ENCODE measurements around the gene RPLP2. TPM values are rescaled to one million over a fixed set of nuclear protein-coding genes. Genes with fewer than 3 reads are reported as not detected.

Gene RPLP2
- total RNA-seq, 1 experiment from 2014 or later: 1,270 TPM

- no peak overlapping the region for H3K4me2 ChIP-seq
- H3K9me3 ChIP-seq (ENCODE audit: insufficient read depth, low read depth): no peaks in the 10 kb centered on the region
- no peak overlapping the region for H3K4me3 ChIP-seq
- intact Hi-C loops (cut with micrococcal nuclease; ENCODE audit: unreplicated experiment): no loop called here
- CTCF ChIA-PET: no interaction called here
- no peaks in the 10 kb centered on the region for H3K9me2 ChIP-seq (ENCODE audit: insufficient read depth)
- no peaks in the 10 kb centered on the region for H3K36me3 ChIP-seq (ENCODE audit: low read depth)
- DNase-seq: no peak
- H3K79me2 ChIP-seq (ENCODE audit: low read depth): peaks cover 21% of the 10 kb centered on the region
- H3K27ac ChIP-seq: no peak overlapping the region
- POLR2A ChIA-PET (ENCODE audit: unreplicated experiment): no interaction called here
- H3K4me1 ChIP-seq (replicated peaks; ENCODE audit: insufficient read depth): peaks cover 21% of the 10 kb centered on the region
- no peaks in the 10 kb centered on the region for H3K27me3 ChIP-seq (ENCODE audit: insufficient read depth, low read depth)
- BruUV-seq (replicated peaks): no TSS peak
- TF ChIP-seq EZH2 (IDR thresholded peaks at IDR 0.05; ENCODE audit: low read depth): no peak
- no peak for TF ChIP-seq CTCF (conservative IDR thresholded peaks at IDR 0.05)
- H3F3A ChIP-seq (ENCODE audit: insufficient read depth, low read depth): peaks cover 21% of the 10 kb centered on the region; the same call in 1 of the 2 replicates
- H4K20me1 ChIP-seq (ENCODE audit: insufficient read depth): peaks cover 18% of the 10 kb centered on the region
- no peak overlapping the region for H2AFZ ChIP-seq
Observed at GRCh38 chr11:839280-839623, 29.5 kb downstream of the RPLP2 start.

GRCh38 chr11:839875-840617, 30.3 kb downstream of the RPLP2 start:
- no peak for DNase-seq
- Histone ChIP-seq H3K36me3 (ENCODE audit: low read depth) (no peaks in the 10 kb centered on the region), H3K4me2 (peak overlapping the region; percentile 83; the same call in 1 of the 2 replicates), H3K4me3 (no peak overlapping the region; the same call in 1 of the 2 replicates), H3K9me2 (ENCODE audit: insufficient read depth) (no peaks in the 10 kb centered on the region), H3F3A (ENCODE audit: insufficient read depth, low read depth) (peaks cover 14% of the 10 kb centered on the region; the same call in 1 of the 2 replicates), H2AFZ (no peak overlapping the region), H3K4me1 (replicated peaks; ENCODE audit: insufficient read depth) (peaks cover 21% of the 10 kb centered on the region), H3K27me3 (ENCODE audit: insufficient read depth, low read depth) (no peaks in the 10 kb centered on the region), H3K9me3 (ENCODE audit: insufficient read depth, low read depth) (no peaks in the 10 kb centered on the region), H3K27ac (no peak overlapping the region), H3K79me2 (ENCODE audit: low read depth) (peaks cover 20% of the 10 kb centered on the region), H4K20me1 (ENCODE audit: insufficient read depth) (peaks cover 18% of the 10 kb centered on the region)
- BruUV-seq (replicated peaks): no TSS peak
- ChIA-PET POLR2A (ENCODE audit: unreplicated experiment) (interaction anchor here (0.5 kb wide), 1 partner anchor 32 kb away, joined by 4 read pairs; no protein-coding TSS in a partner anchor), CTCF (no interaction called here)
- TF ChIP-seq EZH2 (IDR thresholded peaks at IDR 0.05; ENCODE audit: low read depth): no peak
- TF ChIP-seq CTCF (conservative IDR thresholded peaks at IDR 0.05): peak; percentile 34; the same call in 1 of the 2 replicates
- intact Hi-C loops (cut with micrococcal nuclease; ENCODE audit: unreplicated experiment): loop anchor here (5.0 kb wide), 1 partner anchor 33 kb away; the partner anchor contains the start of genes PIDD1 and RPLP2

DNA sequence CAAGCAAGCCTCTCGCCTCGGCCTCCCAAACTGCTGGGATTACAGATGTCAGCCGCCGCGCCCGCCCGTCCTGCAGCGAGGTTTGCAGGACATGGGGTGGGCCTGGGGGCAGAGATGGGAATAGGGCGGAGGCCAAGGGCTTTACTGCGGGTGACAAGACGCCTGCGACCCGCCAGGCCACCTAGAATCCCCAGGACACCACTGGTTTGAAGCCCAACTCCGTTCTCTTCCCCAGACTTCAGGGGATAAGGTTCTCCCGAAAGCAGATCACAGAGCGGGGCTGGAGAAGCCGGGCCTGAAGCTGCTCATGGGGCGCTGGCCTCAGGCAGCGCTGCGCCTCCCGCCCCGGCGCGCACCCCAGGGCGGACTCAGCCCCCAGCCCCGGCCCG, 32.2 kb downstream of the RPLP2 start:
- H3K36me3 ChIP-seq (ENCODE audit: low read depth): no peaks in the 10 kb centered on the region

More for the DNA sequence above, 32.2 kb downstream of the RPLP2 start:
- peaks cover 18% of the 10 kb centered on the region for H4K20me1 ChIP-seq (ENCODE audit: insufficient read depth)
- no peak for TF ChIP-seq CTCF (conservative IDR thresholded peaks at IDR 0.05)
- no peak for TF ChIP-seq EZH2 (IDR thresholded peaks at IDR 0.05; ENCODE audit: low read depth)
- H2AFZ ChIP-seq: no peak overlapping the region
- intact Hi-C loops (cut with micrococcal nuclease; ENCODE audit: unreplicated experiment): loop anchor here (2.0 to 5.0 kb wide), 2 partner anchors 35 to 209 kb away; partner anchors contain the start of genes PIDD1 and RPLP2
- DNase-seq: no peak
- H3K27ac ChIP-seq: peak overlapping the region; percentile 19; the same call in 1 of the 2 replicates
- ChIA-PET CTCF (no interaction called here), POLR2A (ENCODE audit: unreplicated experiment) (no interaction called here)
- peaks cover 16% of the 10 kb centered on the region; the same call in 1 of the 2 replicates for H3F3A ChIP-seq (ENCODE audit: insufficient read depth, low read depth)
- H3K4me1 ChIP-seq (replicated peaks; ENCODE audit: insufficient read depth): peaks cover 20% of the 10 kb centered on the region
- H3K27me3 ChIP-seq (ENCODE audit: insufficient read depth, low read depth): no peaks in the 10 kb centered on the region
- no peaks in the 10 kb centered on the region for H3K9me2 ChIP-seq (ENCODE audit: insufficient read depth)
- peak overlapping the region; percentile 83 for H3K4me2 ChIP-seq
- BruUV-seq (replicated peaks): TSS peak; percentile 66
- peaks cover 20% of the 10 kb centered on the region for H3K79me2 ChIP-seq (ENCODE audit: low read depth)
- no peaks in the 10 kb centered on the region for H3K9me3 ChIP-seq (ENCODE audit: insufficient read depth, low read depth)
- peak overlapping the region; percentile 78 for H3K4me3 ChIP-seq
